Endothelial cell of umbilical vein (primary cell): ENCODE results near the gene NRXN3. TPM values are rescaled to one million over a fixed set of nuclear protein-coding genes. Genes with fewer than 3 reads are reported as not detected.

ENCODE experiments used
- BruUV-seq: library from RNA; stranded (reverse); fragments of 400-500 nt; replicated peaks from 2 replicates; lab custom pipeline; 2021; lab: Mats Ljungman, UMichigan
- CTCF ChIA-PET: fragments of 300-600, 350-600 bp; sonication (Branson Sonifier 250); formaldehyde crosslinking; loops from one replicate; lab custom pipeline; 2021; ENCODE audit warnings: antibody characterized with exemption, inconsistent platforms; lab: Charles Lee
- POLR2A ChIA-PET: fragments of 300-600, 350-600 bp; sonication (Branson Sonifier 250); formaldehyde crosslinking; loops from one replicate; lab custom pipeline; 2021; ENCODE audit warnings: antibody characterized with exemption, inconsistent platforms; lab: Charles Lee
- DNase-seq: peaks from one replicate; pipeline ENCODE4 v3.0.0-alpha.2; 2011; ENCODE audit warnings: low read depth, low spot score
- FAIRE-seq: peaks from 2 replicates; lab custom pipeline; 2011; peaks lifted over from hg19 to GRCh38; lab: Jason Lieb, UNC
- H2AFZ ChIP-seq: 2 replicates; pipeline ENCODE4 v1.6.0; 2012; ENCODE audit warnings: low read depth, low read length, control low read depth, inconsistent platforms
- H3K27ac ChIP-seq: 2 replicates; pipeline ENCODE4 v1.5.1; 2011; ENCODE audit warnings: low read depth, mild to moderate bottlenecking, control low read depth, low read length, moderate library complexity; ENCODE audit not compliant: insufficient read depth
- H3K27me3 ChIP-seq, 2 experiments: 2 replicates each; pipeline versions ENCODE4 v1.6.0 to v1.6.1; 2011; ENCODE audit warnings: low read length in 2 of 2, mixed read lengths in 1 of 2; ENCODE audit not compliant: control insufficient read depth in 2 of 2, insufficient read depth in 2 of 2
- H3K36me3 ChIP-seq, 2 experiments: 2 replicates in 1 of 2; 3 replicates in 1 of 2; pipeline ENCODE4 v1.5.1; 2011; ENCODE audit warnings: low read length in 2 of 2, mild to moderate bottlenecking in 1 of 2, moderate library complexity in 1 of 2; ENCODE audit not compliant: control insufficient read depth in 2 of 2, insufficient read depth in 2 of 2; ENCODE audit errors: extremely low read depth in 1 of 2
- H3K4me1 ChIP-seq: 3 replicates; pipeline ENCODE4 v1.5.1; 2011; ENCODE audit warnings: mild to moderate bottlenecking, low read length; ENCODE audit not compliant: control insufficient read depth, insufficient read depth; ENCODE audit errors: extremely low read depth
- H3K4me2 ChIP-seq: 2 replicates; pipeline ENCODE4 v1.6.1; 2011; ENCODE audit warnings: low read length, control low read depth, mixed read lengths; ENCODE audit not compliant: insufficient read depth
- H3K4me3 ChIP-seq, 3 experiments: fragments of 200-600 bp in 1 of 3; sonication (generic), shearing (Covaris generic) in 1 of 3; replicated peaks in 1 of 3; 2 replicates each; pipeline ENCODE4 v1.5.1; 2011 to 2016; ENCODE audit warnings: control low read depth in 3 of 3, low read length in 3 of 3, mild to moderate bottlenecking in 2 of 3, inconsistent platforms in 1 of 3, low read depth in 1 of 3, moderate library complexity in 1 of 3; ENCODE audit not compliant: insufficient read depth in 1 of 3
- H3K79me2 ChIP-seq: 2 replicates; pipeline ENCODE4 v1.6.0; 2012; ENCODE audit warnings: low read length, inconsistent platforms; ENCODE audit not compliant: control insufficient read depth, insufficient read depth
- H3K9ac ChIP-seq: replicated peaks from 2 replicates; pipeline ENCODE3; 2011; ENCODE audit warnings: low read length, control low read depth; ENCODE audit not compliant: insufficient read depth; ENCODE audit errors: extremely low read depth
- H3K9me1 ChIP-seq: replicated peaks from 3 replicates; pipeline ENCODE4 v1.6.0; 2011; ENCODE audit warnings: mild to moderate bottlenecking, low read length; ENCODE audit not compliant: control insufficient read depth, insufficient read depth; ENCODE audit errors: extremely low read depth
- H3K9me3 ChIP-seq: replicated peaks from 2 replicates; pipeline ENCODE4 v1.5.1; 2012; ENCODE audit warnings: low read length, inconsistent platforms; ENCODE audit not compliant: control insufficient read depth, insufficient read depth
- H4K20me1 ChIP-seq: replicated peaks from 2 replicates; pipeline ENCODE3; 2011; ENCODE audit warnings: mild to moderate bottlenecking, low read length; ENCODE audit not compliant: control insufficient read depth, insufficient read depth; ENCODE audit errors: extremely low read depth
- EZH2 ChIP-seq: IDR thresholded peaks from 2 replicates; pipeline ENCODE4 v1.6.1; 2012; ENCODE audit warnings: borderline replicate concordance, low read depth, mild to moderate bottlenecking, moderate library complexity, low read length, inconsistent platforms; ENCODE audit not compliant: severe bottlenecking
- GATA2 ChIP-seq: IDR thresholded peaks from 2 replicates; pipeline ENCODE4 v1.7.0; 2011; ENCODE audit warnings: low read depth, mild to moderate bottlenecking, moderate library complexity, mixed read lengths, low read length; ENCODE audit not compliant: insufficient read length, insufficient read depth
- JUN ChIP-seq: IDR thresholded peaks from 2 replicates; pipeline ENCODE4 v1.6.1; 2011; ENCODE audit warnings: borderline replicate concordance, low read depth; ENCODE audit not compliant: insufficient read length, insufficient read depth
- MYC ChIP-seq: IDR thresholded peaks from one replicate; pipeline ENCODE4 v1.6.1; 2011; ENCODE audit warnings: mild to moderate bottlenecking, low read depth, low read length
- POLR2AphosphoS5 ChIP-seq: IDR thresholded peaks from 2 replicates; pipeline ENCODE4 v1.6.1; 2012; ENCODE audit warnings: low read depth, mild to moderate bottlenecking, control low read depth, low read length, moderate library complexity; ENCODE audit not compliant: insufficient read depth
- dilution Hi-C: fragments of 300-500 bp; cut with MboI; formaldehyde crosslinking; loops from one replicate; pipeline ENCODE4 v1.15.0; 2019; ENCODE audit warnings: low sequenced_read_pairs; ENCODE audit not compliant: extremely low pct_ligation_motif_present
- intact Hi-C: fragments of 100-400 bp; cut with micrococcal nuclease; formaldehyde crosslinking; loops from one replicate; pipeline ENCODE4 v1.10.0; 2022
- polyA plus RNA-seq, 4 experiments: library from polyadenylated mRNA; depleted of rRNA in 3 of 4; stranded (reverse) in 3 of 4; unstranded in 1 of 4; fragments of >200 nt; gene quantifications; 2 replicates each; pipeline versions ENCODE4 v1.2.1 to v1.2.3, GENCODE V29; 2011 to 2012; ENCODE audit warnings: missing spikeins in 1 of 4
- total RNA-seq: library from RNA; stranded (reverse); gene quantifications from 2 replicates; pipeline ENCODE4 v1.2.3, GENCODE V29; 2021
- TF ChIP-seq, protein P1 (sequence below): IDR thresholded peaks from 2 replicates; pipeline ENCODE4 v1.6.1; 2011; ENCODE audit not compliant: insufficient read depth, insufficient read length

Gene NRXN3
- total and polyA plus RNA-seq, 2 donors (not counting 3 experiments of a cell fraction or from before 2014, with no cell fraction given) = 0.72 to 4.2 TPM

DNA sequence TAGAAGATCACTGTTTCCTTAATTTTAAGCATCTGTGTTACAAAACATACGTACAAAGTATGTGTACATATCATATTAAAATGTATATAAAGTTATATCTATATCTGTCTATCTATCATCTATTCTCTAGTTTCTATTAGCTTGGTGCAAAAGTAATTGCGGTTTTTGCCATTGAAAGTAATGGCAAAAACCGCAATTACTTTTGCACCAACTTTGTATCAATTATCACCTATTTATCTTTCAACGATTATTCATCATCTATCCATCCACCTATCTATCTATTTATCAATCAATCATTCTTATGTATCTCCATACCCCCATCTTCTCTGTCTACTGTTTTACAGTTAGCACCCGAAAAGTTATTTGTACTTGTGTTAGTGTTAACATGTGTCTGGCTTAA, 447.6 kb downstream of the NRXN3 start:
- TF ChIP-seq POLR2AphosphoS5 = no peak
- no peak for TF ChIP-seq EZH2
- no peak for TF ChIP-seq JUN
- no peak for TF ChIP-seq GATA2
- TF ChIP-seq, protein P1, sequence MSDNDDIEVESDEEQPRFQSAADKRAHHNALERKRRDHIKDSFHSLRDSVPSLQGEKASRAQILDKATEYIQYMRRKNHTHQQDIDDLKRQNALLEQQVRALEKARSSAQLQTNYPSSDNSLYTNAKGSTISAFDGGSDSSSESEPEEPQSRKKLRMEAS = no peak
- dilution Hi-C loops (no loop called here), intact Hi-C loops (no loop called here)
- FAIRE-seq = no peak
- Histone ChIP-seq H3K36me3 (no peaks in the 10 kb centered on the region), H3K9ac (no peak overlapping the region), H3K9me1 (no peaks in the 10 kb centered on the region), H4K20me1 (no peaks in the 10 kb centered on the region), H3K4me3 (no peak overlapping the region), H3K4me1 (no peaks in the 10 kb centered on the region), H3K79me2 (no peaks in the 10 kb centered on the region), H2AFZ (no peak overlapping the region), H3K27ac (no peak overlapping the region), H3K27me3 (no peaks in the 10 kb centered on the region), H3K9me3 (no peaks in the 10 kb centered on the region), H3K4me2 (no peak overlapping the region)
- no peak for DNase-seq
- BruUV-seq = no TSS peak
- ChIA-PET POLR2A (no interaction called here), CTCF (interaction anchor here (1.0 kb wide), 1 partner anchor 18 kb away, joined by 3 read pairs; no protein-coding TSS in a partner anchor)

DNA sequence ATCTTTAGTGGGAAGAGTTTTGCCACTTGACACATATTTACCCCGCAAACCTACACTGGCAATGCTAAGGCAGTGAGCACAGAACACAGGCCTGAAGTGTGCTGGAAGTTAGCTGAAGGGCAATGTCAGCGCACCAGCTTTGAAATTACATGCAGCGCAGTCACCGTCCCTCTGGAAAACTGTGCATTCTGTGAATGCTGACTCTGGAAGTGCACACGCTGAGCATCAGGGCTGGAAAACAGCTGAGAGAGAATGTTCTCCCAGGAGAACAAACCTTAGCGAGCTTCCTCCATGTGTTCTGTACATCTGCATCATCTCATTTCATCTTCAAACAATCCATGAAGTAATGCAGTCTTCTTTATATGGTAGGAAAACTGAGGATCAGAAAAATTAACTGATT, 448.2 kb downstream of the NRXN3 start:
- Histone ChIP-seq H4K20me1 (no peaks in the 10 kb centered on the region), H3K27ac (no peak overlapping the region), H3K27me3 (no peaks in the 10 kb centered on the region), H3K9ac (no peak overlapping the region), H2AFZ (no peak overlapping the region), H3K79me2 (no peaks in the 10 kb centered on the region), H3K4me3 (no peak overlapping the region), H3K9me1 (no peaks in the 10 kb centered on the region), H3K36me3 (no peaks in the 10 kb centered on the region), H3K4me2 (no peak overlapping the region), H3K4me1 (no peaks in the 10 kb centered on the region), H3K9me3 (no peaks in the 10 kb centered on the region)
- TF ChIP-seq JUN (no peak), EZH2 (no peak), MYC (no peak)
- no TSS peak for BruUV-seq
- DNase-seq (no peak), FAIRE-seq (no peak)
- POLR2A ChIA-PET = no interaction called here
- intact Hi-C loops (no loop called here), dilution Hi-C loops (no loop called here)
- CTCF ChIA-PET = interaction anchor here (0.9 to 1.0 kb wide), 2 partner anchors 12 to 19 kb away, joined by 3 read pairs; no protein-coding TSS in a partner anchor
